SK-N-SH (cell line): ENCODE data around the gene THBS2. TPM values are rescaled to one million over a fixed set of nuclear protein-coding genes. Genes with fewer than 3 reads are reported as not detected.

Source experiments
- CTCF ChIA-PET: fragments of 300-600, 350-600 bp; formaldehyde crosslinking; extraction: SDS; loops from one replicate; lab custom pipeline; 2021; lab: Yijun Ruan, JAX
- POLR2A ChIA-PET: fragments of 350-600 bp; sonication (Branson Sonifier 250); formaldehyde crosslinking; extraction: SDS; loops from one replicate; lab custom pipeline; 2020; ENCODE audit warnings: antibody characterized with exemption, inconsistent platforms; lab: Yijun Ruan, JAX
- DNase-seq: peaks from one replicate; pipeline ENCODE4 v3.0.0; 2012
- H2AFZ ChIP-seq: fragments of 200-600 bp; sonication (generic); 2 replicates; pipeline ENCODE4 v1.8.1; 2016; ENCODE audit warnings: antibody characterized with exemption, mild to moderate bottlenecking, low read depth
- H3F3A ChIP-seq: fragments of 200-600 bp; sonication (generic); replicated peaks from 2 replicates; pipeline ENCODE3; 2016; ENCODE audit warnings: antibody characterized with exemption, mild to moderate bottlenecking; ENCODE audit not compliant: insufficient read depth
- H3K27ac ChIP-seq, 2 experiments: fragments of 200-500 bp in 1 of 2; fragments of 200-600 bp in 1 of 2; sonication (Bioruptor generic) in 1 of 2; sonication (generic), shearing (Covaris generic) in 1 of 2; 2 replicates each; pipeline versions ENCODE4 v1.5.1 to v1.6.1; 2014 to 2016; ENCODE audit warnings: low read depth in 2 of 2, inconsistent platforms in 1 of 2, low read length in 1 of 2, mild to moderate bottlenecking in 1 of 2, mixed read lengths in 1 of 2
- H3K27me3 ChIP-seq: fragments of 200-600 bp; sonication (generic), shearing (Covaris generic); 2 replicates; pipeline ENCODE4 v1.6.1; 2016; ENCODE audit warnings: mixed run types; ENCODE audit not compliant: insufficient read depth
- H3K36me3 ChIP-seq, 2 experiments: fragments of 200-500 bp in 1 of 2; fragments of 200-600 bp in 1 of 2; sonication (Bioruptor generic) in 1 of 2; sonication (generic) in 1 of 2; replicated peaks in 1 of 2; 2 replicates each; pipeline versions ENCODE3 to v1.5.1; 2014 to 2016; ENCODE audit warnings: low read length in 1 of 2, mild to moderate bottlenecking in 1 of 2; ENCODE audit not compliant: insufficient read depth in 2 of 2, control insufficient read depth in 1 of 2
- H3K4me1 ChIP-seq, 2 experiments: fragments of 200-500 bp in 1 of 2; fragments of 200-600 bp in 1 of 2; sonication (Bioruptor generic) in 1 of 2; sonication (generic), shearing (Covaris generic) in 1 of 2; 2 replicates each; pipeline versions ENCODE4 v1.5.1 to v1.6.1; 2014 to 2016; ENCODE audit warnings: low read depth in 1 of 2, low read length in 1 of 2, mixed run types in 1 of 2; ENCODE audit not compliant: insufficient read depth in 2 of 2, control insufficient read depth in 1 of 2
- H3K4me2 ChIP-seq: fragments of 200-600 bp; sonication (generic), shearing (Covaris generic); 2 replicates; pipeline ENCODE4 v1.6.1; 2017; ENCODE audit warnings: mixed run types
- H3K4me3 ChIP-seq, 2 experiments: fragments of 200-500 bp in 1 of 2; fragments of 200-600 bp in 1 of 2; sonication (Bioruptor generic) in 1 of 2; sonication (generic), shearing (Covaris generic) in 1 of 2; 2 replicates each; pipeline versions ENCODE4 v1.5.1 to v1.8.1; 2014 to 2016; ENCODE audit warnings: low read depth in 2 of 2, inconsistent platforms in 1 of 2, low read length in 1 of 2, mild to moderate bottlenecking in 1 of 2, mixed read lengths in 1 of 2, moderate library complexity in 1 of 2
- H3K79me2 ChIP-seq: fragments of 200-600 bp; sonication (generic); 2 replicates; pipeline ENCODE4 v1.8.1; 2017; ENCODE audit warnings: mild to moderate bottlenecking; ENCODE audit not compliant: insufficient read depth
- H3K9ac ChIP-seq: fragments of 200-600 bp; sonication (generic); 2 replicates; pipeline ENCODE4 v1.6.1; 2017; ENCODE audit warnings: mixed run types
- H3K9me2 ChIP-seq: fragments of 200-600 bp; sonication (generic); 2 replicates; pipeline ENCODE4 v1.6.1; 2017; ENCODE audit warnings: mixed run types
- H3K9me3 ChIP-seq: fragments of 200-600 bp; sonication (generic); 2 replicates; pipeline ENCODE4 v1.6.1; 2017; ENCODE audit warnings: mixed run types, mild to moderate bottlenecking, moderate library complexity
- H4K20me1 ChIP-seq: fragments of 200-600 bp; sonication (generic); 2 replicates; pipeline ENCODE4 v1.6.1; 2017; ENCODE audit warnings: mild to moderate bottlenecking, mixed run types; ENCODE audit not compliant: insufficient read depth
- CTCF ChIP-seq: fragments of 200-600 bp; sonication (generic); IDR thresholded peaks from 2 replicates; pipeline ENCODE4 v1.6.1; 2017; ENCODE audit warnings: antibody characterized with exemption, mild to moderate bottlenecking, moderate library complexity
- EP300 ChIP-seq, 2 experiments: IDR thresholded peaks; 2 replicates each; pipeline versions ENCODE4 v1.4.0 to v1.6.1; 2012; ENCODE audit warnings: borderline replicate concordance in 1 of 2, low read depth in 1 of 2, low read length in 1 of 2
- FOXM1 ChIP-seq: IDR thresholded peaks from 2 replicates; pipeline ENCODE4 v1.4.0; 2012; ENCODE audit warnings: low read depth, mild to moderate bottlenecking
- GABPA ChIP-seq: IDR thresholded peaks from 2 replicates; pipeline ENCODE4 v1.4.0; 2012; ENCODE audit warnings: low read depth, mild to moderate bottlenecking
- JUND ChIP-seq: IDR thresholded peaks from 2 replicates; pipeline ENCODE4 v1.4.0; 2012
- MEF2A ChIP-seq: IDR thresholded peaks from 2 replicates; pipeline ENCODE4 v1.4.0; 2012; ENCODE audit warnings: low read depth, borderline replicate concordance
- MXI1 ChIP-seq: IDR thresholded peaks from 2 replicates; pipeline ENCODE4 v1.6.1; 2012; ENCODE audit warnings: mild to moderate bottlenecking, low read depth, low read length, improper control_type of control experiment
- NFIC ChIP-seq: IDR thresholded peaks from 2 replicates; pipeline ENCODE4 v1.4.0; 2012; ENCODE audit warnings: borderline replicate concordance
- POLR2AphosphoS5 ChIP-seq: IDR thresholded peaks from 2 replicates; pipeline ENCODE4 v1.6.1; 2012; ENCODE audit warnings: low read depth, low read length
- RAD21 ChIP-seq: IDR thresholded peaks from 2 replicates; pipeline ENCODE4 v1.6.1; 2012; ENCODE audit warnings: mild to moderate bottlenecking, low read length
- RXRA ChIP-seq: IDR thresholded peaks from 2 replicates; pipeline ENCODE4 v1.4.0; 2012; ENCODE audit warnings: low read depth, mild to moderate bottlenecking, borderline replicate concordance
- SIN3A ChIP-seq: IDR thresholded peaks from 2 replicates; pipeline ENCODE4 v1.6.1; 2012; ENCODE audit warnings: low read depth, mild to moderate bottlenecking, low read length, moderate library complexity, borderline replicate concordance
- SMC3 ChIP-seq: IDR thresholded peaks from 2 replicates; pipeline ENCODE4 v1.6.1; 2012; ENCODE audit warnings: low read depth, low read length, improper control_type of control experiment
- TCF12 ChIP-seq: IDR thresholded peaks from 2 replicates; pipeline ENCODE4 v1.4.0; 2012
- TEAD4 ChIP-seq: IDR thresholded peaks from 2 replicates; pipeline ENCODE4 v1.4.0; 2012; ENCODE audit warnings: mild to moderate bottlenecking, borderline replicate concordance; ENCODE audit not compliant: insufficient read depth
- USF1 ChIP-seq: IDR thresholded peaks from 2 replicates; pipeline ENCODE4 v1.4.0; 2012; ENCODE audit warnings: low read depth, borderline replicate concordance
- WGBS: methylation state at CpG from one replicate; pipeline ENCODE4 v1.1.6; 2017; ENCODE audit warnings: low lambda C conversion rate; 5-methylcytosine and 5-hydroxymethylcytosine counted together
- polyA plus RNA-seq, 3 experiments: library from polyadenylated mRNA; depleted of rRNA; stranded (reverse); fragments of >200 nt; gene quantifications; 2 replicates each; pipeline ENCODE4 v1.2.3, GENCODE V29; 2012
- TF ChIP-seq, protein P1 (sequence below): IDR thresholded peaks from 2 replicates; pipeline ENCODE4 v1.6.1; 2012; ENCODE audit warnings: mild to moderate bottlenecking, low read depth, low read length, moderate library complexity
- TF ChIP-seq, protein P2 (sequence below): IDR thresholded peaks from 2 replicates; pipeline ENCODE4; 2012
- TF ChIP-seq, protein P3 (sequence below): IDR thresholded peaks from 2 replicates; pipeline ENCODE4 v1.4.0; 2012; ENCODE audit warnings: low read depth

Gene THBS2
- polyA plus RNA-seq, 1 of the 3 experiments (the other 2 are of a cell fraction): 166 TPM

- no peak for DNase-seq
- Histone ChIP-seq H2AFZ (no peak overlapping the region), H3K4me3 (no peak overlapping the region), H3K36me3 (peaks cover 5 to 43% of the 10 kb centered on the region in 2 experiments), H3K27me3 (no peaks in the 10 kb centered on the region), H4K20me1 (peaks cover 7% of the 10 kb centered on the region; the same call in 1 of the 2 replicates), H3K9ac (no peak overlapping the region), H3F3A (no peaks in the 10 kb centered on the region), H3K4me2 (no peak overlapping the region), H3K79me2 (peaks cover 32% of the 10 kb centered on the region; the same call in 1 of the 2 replicates), H3K9me2 (no peaks in the 10 kb centered on the region), H3K27ac (no peak overlapping the region), H3K4me1 (no peaks in the 10 kb centered on the region), H3K9me3 (no peaks in the 10 kb centered on the region)
- ChIA-PET POLR2A (no interaction called here), CTCF (no interaction called here)
- no peak for TF ChIP-seq MEF2A
- TF ChIP-seq, protein P1, sequence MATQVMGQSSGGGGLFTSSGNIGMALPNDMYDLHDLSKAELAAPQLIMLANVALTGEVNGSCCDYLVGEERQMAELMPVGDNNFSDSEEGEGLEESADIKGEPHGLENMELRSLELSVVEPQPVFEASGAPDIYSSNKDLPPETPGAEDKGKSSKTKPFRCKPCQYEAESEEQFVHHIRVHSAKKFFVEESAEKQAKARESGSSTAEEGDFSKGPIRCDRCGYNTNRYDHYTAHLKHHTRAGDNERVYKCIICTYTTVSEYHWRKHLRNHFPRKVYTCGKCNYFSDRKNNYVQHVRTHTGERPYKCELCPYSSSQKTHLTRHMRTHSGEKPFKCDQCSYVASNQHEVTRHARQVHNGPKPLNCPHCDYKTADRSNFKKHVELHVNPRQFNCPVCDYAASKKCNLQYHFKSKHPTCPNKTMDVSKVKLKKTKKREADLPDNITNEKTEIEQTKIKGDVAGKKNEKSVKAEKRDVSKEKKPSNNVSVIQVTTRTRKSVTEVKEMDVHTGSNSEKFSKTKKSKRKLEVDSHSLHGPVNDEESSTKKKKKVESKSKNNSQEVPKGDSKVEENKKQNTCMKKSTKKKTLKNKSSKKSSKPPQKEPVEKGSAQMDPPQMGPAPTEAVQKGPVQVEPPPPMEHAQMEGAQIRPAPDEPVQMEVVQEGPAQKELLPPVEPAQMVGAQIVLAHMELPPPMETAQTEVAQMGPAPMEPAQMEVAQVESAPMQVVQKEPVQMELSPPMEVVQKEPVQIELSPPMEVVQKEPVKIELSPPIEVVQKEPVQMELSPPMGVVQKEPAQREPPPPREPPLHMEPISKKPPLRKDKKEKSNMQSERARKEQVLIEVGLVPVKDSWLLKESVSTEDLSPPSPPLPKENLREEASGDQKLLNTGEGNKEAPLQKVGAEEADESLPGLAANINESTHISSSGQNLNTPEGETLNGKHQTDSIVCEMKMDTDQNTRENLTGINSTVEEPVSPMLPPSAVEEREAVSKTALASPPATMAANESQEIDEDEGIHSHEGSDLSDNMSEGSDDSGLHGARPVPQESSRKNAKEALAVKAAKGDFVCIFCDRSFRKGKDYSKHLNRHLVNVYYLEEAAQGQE: no peak
- no peak for TF ChIP-seq USF1
- no peak for TF ChIP-seq POLR2AphosphoS5
- no peak for TF ChIP-seq TEAD4
- TF ChIP-seq CTCF: no peak
- 100% methylated on average over 1 of the region's 1 CpG for whole genome bisulfite sequencing
These were observed 10.0 kb downstream of the THBS2 start for GRCh38 chr6:169243661-169244060.

- Histone ChIP-seq H3K9me3 (no peaks in the 10 kb centered on the region), H3K4me3 (no peak overlapping the region), H3K27ac (no peak overlapping the region), H3F3A (no peaks in the 10 kb centered on the region), H2AFZ (no peak overlapping the region), H3K9me2 (no peaks in the 10 kb centered on the region), H3K79me2 (peaks cover 27% of the 10 kb centered on the region; the same call in 1 of the 2 replicates), H4K20me1 (peaks cover 7% of the 10 kb centered on the region; the same call in 1 of the 2 replicates), H3K4me1 (no peaks in the 10 kb centered on the region), H3K36me3 (peaks cover 5 to 44% of the 10 kb centered on the region in 2 experiments), H3K27me3 (no peaks in the 10 kb centered on the region), H3K4me2 (no peak overlapping the region), H3K9ac (no peak overlapping the region)
- DNase-seq: no peak
- 83% methylated on average over 11 of the region's 11 CpGs for WGBS
- ChIA-PET POLR2A (no interaction called here), CTCF (no interaction called here)
- TF ChIP-seq NFIC: no peak
- TF ChIP-seq SMC3: no peak
- TF ChIP-seq GABPA: no peak
- no peak for TF ChIP-seq MEF2A
- no peak for TF ChIP-seq SIN3A
- no peak for TF ChIP-seq FOXM1
- TF ChIP-seq RAD21: no peak
- TF ChIP-seq, protein P2, sequence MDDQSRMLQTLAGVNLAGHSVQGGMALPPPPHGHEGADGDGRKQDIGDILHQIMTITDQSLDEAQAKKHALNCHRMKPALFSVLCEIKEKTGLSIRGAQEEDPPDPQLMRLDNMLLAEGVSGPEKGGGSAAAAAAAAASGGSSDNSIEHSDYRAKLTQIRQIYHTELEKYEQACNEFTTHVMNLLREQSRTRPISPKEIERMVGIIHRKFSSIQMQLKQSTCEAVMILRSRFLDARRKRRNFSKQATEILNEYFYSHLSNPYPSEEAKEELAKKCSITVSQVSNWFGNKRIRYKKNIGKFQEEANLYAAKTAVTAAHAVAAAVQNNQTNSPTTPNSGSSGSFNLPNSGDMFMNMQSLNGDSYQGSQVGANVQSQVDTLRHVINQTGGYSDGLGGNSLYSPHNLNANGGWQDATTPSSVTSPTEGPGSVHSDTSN: no peak
- TF ChIP-seq JUND: no peak
- TF ChIP-seq RXRA: no peak
- TF ChIP-seq EP300 (IDR thresholded peaks at IDR 0.05; ENCODE audit: borderline replicate concordance in 1 of 2, low read depth in 1 of 2, low read length in 1 of 2): no peak
- no peak for TF ChIP-seq TCF12
- TF ChIP-seq, protein P3, sequence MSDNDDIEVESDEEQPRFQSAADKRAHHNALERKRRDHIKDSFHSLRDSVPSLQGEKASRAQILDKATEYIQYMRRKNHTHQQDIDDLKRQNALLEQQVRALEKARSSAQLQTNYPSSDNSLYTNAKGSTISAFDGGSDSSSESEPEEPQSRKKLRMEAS: no peak
- no peak for TF ChIP-seq MXI1
These were observed 10.5 kb downstream of the THBS2 start for GRCh38 chr6:169243186-169243585.
